HuH-7.5 (cell line): ENCODE measurements around the gene POTEI.
"Not testable (repeated sequence)": the region's sequence is repeated elsewhere in the genome, so short reads cannot be mapped to it uniquely, and the experiment has no call there.

Experiments used
- DNase-seq: peaks from one replicate; pipeline ENCODE4 v3.0.0; 2011; ENCODE audit warnings: low spot score

The POTEI gene

DNA sequence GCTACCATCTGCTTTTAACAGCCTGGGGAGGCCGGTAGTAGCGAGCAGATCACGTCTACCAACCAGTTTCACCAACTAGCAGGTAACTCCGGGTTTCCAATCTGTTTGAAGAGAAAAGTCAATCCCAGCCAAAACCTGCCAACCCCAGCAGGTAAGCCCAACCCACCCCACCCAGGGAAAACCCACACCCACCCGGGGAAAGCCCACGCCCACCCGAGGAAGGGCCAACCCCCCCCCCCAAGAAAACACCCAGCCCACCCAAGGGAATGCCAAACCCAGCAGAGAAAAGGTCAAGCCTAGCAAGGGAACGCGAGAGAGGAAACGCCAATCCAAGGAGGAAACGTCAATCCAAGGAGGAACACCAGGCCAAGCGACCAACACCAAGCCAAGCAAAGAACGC lies at the start of gene POTEI:
POTEI (minus strand) TSS at position 101 of the 400 bp plus-strand sequence; CDS start at position 8, 93 bp downstream.
- not testable (repeated sequence) for DNase-seq

DNA sequence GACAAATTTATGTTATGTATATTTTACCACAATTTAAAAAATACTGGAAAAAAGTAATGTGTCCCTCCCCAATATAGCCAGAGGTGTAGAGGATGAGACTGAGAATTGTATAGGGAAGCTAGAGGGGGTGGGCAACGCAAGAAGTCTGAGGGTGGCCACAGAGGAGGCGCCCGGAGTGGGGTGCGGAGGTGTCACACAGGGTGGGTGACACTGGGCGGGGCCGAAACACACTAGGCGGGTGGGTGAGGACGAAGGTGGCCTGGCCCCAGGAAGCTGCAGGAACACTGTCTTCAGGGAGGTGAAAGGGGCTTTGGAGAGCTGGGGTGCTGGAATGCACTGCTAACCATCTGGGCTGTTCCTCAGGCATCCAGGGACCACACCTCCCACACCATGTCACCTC lies 47.3 kb upstream of the POTEI start:
- not testable (repeated sequence) for DNase-seq

DNA sequence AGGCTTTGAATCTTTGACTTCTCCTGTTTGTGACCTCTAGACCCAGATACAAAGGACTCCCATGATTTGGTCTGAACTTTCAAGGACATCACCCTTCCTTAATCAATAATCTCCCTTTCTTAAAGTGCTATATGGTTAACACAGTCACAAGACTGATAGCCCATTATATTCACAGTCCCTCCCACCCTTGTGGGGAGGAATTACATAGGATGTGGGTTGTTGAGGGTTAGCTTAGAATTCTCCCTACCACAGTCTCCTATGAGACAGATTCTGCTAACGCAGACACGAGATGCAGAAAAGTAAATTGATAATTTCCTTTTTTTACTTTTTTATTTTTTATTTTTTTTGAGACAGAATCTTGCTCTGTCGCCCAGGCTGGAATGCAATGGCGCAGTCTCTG lies 45.0 kb upstream of the POTEI start:
- DNase-seq, result not testable (repeated sequence)

DNA sequence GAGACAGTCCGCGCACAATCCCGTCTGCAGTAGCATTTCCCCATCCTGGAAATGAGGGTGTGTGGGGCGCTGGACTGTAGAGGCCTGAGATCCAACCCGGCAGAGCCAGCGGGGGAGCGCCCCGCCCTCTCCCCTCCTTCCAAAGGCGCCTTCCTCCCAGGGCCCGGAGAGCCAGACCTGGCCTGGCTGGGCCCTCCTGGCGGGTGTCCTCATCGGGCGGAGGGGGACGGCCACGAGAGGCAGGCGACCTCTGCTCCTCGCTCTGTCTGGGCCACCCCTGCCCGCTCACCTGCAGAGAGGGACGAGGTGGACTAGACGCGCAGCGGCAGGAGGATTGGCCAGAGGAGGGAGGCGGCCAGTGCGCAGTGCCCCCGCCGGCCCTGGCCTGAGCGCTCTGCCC lies 40.3 kb upstream of the POTEI start:
- DNase-seq, result not testable (repeated sequence)

DNA sequence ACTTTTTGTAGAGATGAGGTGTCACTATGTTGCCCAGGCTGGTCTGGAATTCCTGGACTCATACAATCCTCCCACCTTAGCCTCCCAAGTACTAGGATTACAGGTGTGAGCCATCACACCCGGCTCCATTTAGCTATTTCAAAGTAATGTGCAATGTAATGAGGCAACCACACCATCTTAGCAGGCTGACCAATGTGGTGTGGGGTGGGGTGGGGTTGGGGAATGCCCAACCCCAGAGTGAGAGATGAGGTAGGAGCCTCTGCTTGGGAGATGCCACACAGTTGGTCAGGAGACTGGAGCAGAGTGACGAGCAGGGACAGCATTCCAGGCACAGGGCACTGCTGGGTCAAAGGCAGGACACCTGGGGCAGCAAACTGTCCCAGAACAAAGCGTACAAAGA lies 39.3 kb upstream of the POTEI start:
- not testable (repeated sequence) for DNase-seq

DNA sequence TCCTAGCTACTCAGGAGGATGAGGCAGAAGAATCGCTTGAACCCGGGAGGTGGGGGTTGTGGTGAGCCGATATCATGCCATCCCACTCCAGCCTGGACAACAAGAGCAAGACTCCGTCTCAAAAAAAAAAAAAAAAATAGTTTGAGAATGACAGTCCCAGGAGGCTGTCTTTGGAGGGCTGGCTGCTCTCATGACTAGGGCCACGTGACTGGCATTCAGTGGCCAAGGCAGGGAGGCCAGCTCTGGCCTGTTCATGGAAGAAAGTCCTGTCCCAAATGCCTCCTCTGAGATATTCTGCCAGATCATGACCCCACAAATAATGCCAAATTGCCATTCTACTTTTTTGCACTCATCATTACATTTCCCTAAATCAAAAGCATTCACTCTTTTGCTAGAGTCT lies 35.9 kb upstream of the POTEI start:
- not testable (repeated sequence) for DNase-seq

DNA sequence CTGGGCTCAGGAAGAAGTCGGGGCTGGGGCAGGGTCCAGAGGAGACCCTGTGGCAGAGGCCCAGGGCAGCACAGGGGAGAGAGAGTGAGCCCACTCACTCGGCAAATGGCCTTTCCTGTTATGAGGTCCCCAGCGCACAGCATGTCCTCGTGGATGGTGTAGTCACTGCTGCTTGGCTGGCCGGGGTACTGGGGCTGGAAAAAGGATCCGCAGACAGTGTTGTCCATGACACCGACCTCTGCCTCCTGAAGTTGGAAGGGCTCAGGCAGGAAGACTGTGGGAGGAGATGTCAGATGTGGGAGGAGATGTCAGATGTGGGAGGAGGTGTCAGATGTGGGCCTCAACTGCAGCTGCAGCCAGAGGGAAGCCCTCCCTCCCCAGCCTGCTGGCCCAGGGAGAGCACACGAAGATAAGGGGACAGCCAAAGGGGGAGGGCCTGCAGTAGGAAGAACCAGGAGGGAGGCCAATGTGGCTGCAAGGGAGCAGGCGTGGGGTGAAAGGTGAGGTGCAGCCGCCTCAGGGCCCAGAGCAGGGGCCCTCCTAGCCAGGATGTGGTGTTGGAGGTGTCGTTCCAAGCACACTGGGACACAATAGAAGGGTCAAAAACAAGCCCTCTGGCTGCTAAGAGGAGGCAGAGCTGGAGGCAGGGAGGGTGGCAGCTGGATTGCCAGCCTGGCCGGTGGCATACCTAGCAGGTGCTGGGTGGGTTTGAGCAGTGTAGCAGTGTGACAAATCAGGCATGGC lies 34.8 kb upstream of the POTEI start:
- not testable (repeated sequence) for DNase-seq

DNA sequence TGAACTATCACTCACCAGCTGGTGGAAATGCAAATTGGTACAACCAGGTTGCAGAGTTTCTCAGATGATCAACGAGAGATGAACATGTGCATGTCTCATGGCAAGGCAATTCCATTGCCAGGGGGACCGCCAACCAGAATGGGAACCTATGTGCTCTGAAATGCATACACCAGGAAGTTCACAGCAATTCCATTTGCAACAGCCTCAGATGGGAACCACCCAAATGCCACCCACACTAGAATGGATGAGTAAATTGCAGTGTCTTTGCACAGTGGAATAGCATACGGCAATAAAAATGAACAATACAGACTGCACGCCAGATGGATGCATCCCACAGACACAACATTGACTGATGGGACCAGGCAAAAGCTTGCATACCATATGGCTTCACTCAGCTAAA lies 33.7 kb upstream of the POTEI start:
- DNase-seq, result not testable (repeated sequence)

DNA sequence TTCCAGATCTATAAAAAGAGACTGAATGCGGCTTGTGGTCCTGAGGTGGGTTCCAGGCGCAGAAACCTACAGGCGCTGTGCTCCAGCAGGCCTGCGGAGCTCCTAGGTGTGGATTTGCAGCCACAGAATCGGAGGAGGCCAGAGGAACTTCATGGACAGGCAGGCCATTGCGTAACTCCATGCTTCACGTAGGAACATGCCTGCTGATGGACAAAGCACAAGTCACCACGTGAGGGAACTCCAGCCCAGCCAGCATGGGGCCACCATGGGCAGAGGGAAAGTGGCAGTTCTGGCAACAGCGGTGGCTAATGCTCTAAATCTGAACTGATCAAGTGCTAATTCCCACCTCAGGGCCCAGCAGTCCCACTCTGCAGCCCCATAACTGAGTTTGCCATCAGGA lies 29.1 kb upstream of the POTEI start:
- DNase-seq, result not testable (repeated sequence)

DNA sequence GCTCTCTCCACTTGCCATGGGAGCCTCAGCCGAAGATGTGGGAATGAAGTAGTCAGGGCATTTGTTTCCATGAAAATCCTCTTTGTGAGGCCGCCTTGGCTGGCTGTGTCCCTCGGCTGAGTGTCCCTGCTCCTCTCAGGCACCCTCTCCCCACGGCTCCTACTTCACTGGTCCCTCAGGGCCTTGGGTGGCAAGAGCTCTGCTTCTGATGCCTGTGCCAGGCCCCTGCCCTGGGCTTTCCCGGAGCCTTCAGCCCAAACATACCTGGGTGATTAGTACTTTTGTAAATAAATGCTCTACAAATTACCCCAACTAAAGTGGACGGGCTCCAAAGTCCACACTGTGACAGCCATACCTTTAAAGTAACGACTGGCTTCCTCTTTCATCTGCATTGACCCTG lies 27.5 kb upstream of the POTEI start:
- DNase-seq, result not testable (repeated sequence)

DNA sequence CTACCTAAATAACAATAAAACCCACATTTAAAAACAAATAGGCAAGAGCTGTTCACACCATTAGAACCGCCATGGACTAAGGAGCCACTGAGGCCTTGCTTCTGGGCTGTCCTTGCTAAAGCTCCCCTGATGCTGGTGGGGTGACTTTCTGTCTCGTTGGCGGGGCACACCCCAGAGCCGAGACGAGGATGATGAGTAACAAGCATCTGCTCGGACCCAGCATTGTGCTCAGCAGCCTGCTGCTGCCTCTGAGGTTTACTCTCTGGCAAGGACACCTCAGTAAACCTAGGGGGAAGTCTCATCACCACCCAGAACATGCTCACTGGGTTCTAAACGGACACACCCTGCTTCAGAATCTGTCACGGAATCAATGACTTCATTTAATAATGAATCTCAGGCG lies 22.5 kb upstream of the POTEI start:
- DNase-seq, result not testable (repeated sequence)

DNA sequence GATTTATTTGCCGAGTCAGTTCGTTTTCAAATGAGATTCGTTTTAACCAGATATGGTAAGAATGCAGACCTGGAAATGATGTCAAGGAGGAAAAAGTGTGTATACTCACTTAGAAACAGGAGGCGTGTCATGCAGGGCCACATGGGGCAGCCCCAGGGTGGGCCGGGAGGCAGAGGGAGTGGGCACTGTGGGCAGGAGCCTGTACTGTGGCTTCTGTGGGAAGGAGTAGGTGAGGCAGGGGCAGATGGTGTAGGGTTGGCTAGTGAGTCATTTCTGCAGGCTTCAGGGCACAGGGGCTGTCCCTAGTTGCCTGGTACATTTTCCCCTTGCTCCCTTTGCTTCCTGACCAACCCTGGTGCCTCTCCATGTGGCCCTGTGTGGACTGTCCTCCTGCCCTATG lies 22.1 kb upstream of the POTEI start:
- DNase-seq, result not testable (repeated sequence)

DNA sequence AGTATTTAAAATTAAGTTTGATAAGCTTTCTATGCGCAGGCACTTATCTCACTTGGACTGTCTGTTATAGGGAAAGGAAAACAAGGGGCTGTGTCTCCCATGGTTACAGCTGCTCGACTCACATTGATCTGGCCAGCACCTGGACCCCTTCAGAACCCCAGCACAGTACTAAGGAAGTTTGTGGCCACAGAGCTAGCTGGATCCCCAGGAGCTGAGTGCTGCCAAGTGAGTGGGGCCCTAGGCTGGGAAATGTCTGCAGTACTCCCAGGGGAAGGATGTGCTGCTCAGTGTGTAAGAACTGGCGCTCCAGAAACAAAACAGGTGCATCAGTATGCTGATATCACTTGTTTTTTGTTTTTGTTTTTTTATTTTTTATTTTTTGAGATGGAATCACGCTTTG lies 21.1 kb upstream of the POTEI start:
- not testable (repeated sequence) for DNase-seq

DNA sequence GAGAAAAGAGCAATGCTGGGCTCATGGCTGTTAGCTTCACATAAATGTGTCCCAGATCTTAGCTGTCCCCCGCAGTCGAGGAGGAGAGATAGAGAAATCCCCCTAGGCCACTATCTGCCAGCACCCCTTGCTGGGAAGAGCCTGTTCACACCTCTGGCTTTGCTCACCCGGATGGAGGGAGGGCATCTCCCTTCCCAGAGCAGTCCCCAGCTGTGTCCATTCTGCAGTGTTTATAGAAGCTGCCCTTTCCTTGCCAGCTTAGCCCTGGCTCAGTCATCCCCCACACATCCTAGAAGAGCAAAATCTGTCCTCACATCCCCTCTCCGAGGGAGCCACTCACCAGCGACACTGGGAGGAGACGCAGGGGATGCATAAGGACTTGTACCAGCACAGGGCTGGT lies 20.4 kb upstream of the POTEI start:
- DNase-seq, result not testable (repeated sequence)

DNA sequence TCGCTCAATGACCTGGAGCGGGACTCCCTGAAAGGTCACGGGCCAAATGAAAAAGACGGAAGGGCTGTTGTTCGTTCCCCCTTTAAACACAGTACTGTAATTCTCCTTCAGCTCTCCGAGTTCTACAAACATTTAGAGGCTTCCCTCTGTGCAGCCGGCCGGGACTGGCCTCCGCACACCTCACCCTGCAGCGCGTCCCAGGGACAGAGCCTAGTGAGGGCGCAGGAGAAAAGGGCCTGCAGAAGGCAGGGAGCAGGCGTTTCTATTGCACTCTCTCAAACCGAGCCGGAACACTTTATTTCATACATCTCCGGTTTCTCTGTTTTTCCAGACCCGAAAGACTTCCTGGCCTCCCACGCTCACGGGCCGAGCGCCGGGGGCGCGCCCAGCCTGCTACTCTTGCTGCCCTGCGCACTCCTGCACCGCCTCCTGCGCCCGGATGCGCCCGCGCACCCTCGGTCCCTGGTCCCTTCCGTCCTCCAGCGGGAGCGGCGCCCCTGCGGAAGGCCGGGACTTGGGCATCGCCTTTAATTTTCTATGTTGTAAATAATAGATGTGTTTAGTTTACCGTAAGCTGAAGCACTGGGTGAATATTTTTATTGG lies 18.3 kb upstream of the POTEI start:
- DNase-seq, result not testable (repeated sequence)

DNA sequence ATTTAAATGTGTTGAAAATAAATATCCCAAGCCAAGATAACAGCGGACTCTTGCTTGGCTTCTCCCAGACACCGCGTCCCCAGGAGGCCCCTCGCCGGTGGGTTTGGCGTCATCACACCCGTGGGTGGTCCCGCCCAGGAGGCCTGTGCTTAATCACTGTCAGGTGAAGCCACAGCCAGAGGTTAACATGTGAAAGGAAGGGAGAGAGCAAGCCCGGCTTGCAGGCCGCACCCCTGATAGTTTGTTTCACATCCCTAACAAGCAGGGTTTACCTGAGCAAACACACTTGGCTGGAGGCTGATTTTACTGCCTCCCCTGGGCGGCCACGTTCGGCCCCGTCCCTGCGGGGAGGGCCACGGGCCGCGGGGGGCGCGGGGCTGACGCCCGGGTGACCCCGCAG lies 13.3 kb upstream of the POTEI start:
- not testable (repeated sequence) for DNase-seq

DNA sequence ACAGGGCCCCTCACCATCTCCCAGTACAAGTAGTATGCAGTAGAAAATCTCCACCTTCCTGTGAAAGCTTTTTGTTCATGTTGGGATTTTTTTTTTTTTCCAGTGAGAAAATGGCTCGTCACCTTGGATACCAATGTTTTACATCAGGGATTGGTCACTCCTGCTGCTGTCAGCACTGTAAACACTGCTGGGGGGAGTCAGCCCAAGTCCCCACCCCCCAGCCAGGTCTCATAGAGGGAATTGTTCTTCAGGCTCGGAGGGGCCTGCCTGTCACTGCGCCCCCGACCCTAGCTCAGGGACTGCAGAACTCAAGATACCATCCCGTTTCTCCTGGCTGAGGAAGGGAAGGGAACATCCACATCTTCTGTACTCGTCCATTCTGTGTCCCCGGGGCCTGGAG lies 11.9 kb upstream of the POTEI start, which contains the start of gene CFC1B:
CFC1B (plus strand) TSS at position 231 of the 400 bp plus-strand sequence. CDS start 263 bp downstream, outside the sequence.
- not testable (repeated sequence) for DNase-seq

DNA sequence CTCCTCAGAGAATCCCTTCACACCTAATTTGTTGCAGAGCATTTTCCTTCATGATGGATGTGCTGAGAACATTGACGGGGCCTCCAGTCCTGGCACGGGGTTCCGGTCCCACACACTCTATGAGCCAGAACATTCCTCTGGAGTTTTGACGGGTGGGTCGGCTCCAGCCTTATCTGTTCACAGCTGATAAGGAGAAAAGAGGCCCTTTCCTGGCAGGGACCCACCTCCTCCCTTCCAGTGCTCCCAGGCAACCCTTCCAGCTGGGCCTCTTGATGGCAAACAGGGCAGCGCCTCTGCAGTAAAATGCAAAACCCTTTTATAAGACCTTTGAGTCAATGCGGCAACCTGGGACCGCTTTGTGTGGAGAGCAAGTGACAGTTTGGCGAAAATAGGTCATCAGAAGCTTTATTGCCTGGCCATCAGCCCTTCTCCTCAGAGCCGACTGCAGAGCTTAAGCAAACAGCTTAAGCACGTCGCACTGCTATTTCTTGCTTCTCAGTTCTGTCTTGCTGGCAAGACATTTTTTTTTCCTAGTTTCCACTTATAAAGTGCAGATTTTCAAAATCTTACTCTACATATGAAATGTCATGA lies 9.5 kb upstream of the POTEI start:
- not testable (repeated sequence) for DNase-seq

DNA sequence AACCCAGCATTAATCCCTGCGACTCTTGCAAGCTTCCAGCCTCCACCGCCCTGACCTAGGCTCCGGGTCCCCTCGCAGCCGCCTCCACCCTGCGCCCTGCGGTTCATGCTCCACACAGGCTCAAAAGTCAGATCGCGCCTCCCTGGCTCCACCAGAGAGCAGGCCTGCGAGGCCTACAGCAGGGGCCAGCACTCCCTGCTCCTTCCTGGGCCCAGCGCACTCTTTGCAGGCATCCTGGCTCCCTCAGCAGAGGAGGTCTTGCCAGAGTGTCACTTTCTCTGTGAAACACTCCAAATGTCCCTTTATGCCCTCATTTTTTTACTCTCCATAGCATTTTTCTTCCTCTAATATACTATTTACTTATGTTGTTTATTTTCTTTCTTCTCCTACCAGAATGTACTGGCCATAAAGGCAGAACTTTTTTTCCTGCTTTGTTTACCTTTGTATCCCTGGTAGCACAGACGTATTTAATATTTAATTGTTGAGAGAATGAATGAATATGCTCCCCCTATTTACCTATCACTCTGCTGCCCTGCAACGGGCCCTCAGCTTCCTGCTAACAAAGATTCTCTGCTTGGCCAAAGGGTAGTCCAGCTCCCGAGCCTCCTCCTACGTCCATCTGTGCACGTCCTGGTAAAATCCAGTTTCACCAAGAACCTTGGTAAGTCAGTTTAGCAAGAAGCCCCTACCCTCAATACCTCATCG lies 2.8 kb upstream of the POTEI start:
- DNase-seq, result not testable (repeated sequence)

DNA sequence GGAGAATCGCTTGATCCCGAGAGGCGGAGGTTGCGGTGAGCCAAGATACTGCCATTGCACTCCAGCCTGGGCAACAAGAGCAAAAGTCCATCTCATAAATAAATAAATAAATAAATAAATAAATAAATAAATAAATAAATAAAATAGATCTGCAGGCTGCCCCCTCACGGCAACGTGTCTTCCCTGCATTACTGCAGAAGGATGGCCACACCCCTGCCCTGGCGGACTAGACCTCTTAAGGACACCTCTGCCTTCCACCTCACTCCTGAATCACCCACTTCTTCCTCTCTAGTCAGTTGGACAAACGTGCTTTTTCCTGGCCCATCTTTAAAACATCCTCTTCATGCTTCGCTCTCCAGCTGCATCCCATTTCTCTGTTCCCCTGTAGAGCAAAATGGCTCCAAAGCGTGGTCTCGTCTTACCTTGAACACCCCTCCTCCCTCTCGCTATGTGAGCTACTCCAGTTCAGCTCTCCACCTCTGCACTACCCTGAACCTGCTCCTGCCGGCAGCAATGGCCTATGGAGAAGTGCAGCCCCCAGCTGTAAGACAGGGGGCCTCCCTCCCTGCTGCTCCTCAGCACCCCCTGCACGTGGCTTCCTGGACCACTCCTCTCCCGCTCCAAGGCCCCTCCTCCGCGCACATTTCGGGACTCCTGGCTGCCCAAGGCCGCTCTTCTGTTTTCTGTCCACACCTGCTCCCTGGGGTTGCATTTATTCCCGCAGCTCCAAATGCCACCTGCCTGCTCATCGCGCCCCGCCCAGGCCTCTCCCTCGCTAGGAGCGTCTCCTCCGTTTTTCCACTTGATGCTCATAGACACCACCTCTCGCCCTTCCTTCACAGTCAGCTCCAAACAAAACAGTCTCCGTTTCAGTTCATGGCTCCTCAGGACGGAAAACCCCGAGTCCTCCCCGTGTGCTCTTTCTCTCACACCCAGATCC lies 1.9 kb upstream of the POTEI start:
- DNase-seq, result not testable (repeated sequence)

DNA sequence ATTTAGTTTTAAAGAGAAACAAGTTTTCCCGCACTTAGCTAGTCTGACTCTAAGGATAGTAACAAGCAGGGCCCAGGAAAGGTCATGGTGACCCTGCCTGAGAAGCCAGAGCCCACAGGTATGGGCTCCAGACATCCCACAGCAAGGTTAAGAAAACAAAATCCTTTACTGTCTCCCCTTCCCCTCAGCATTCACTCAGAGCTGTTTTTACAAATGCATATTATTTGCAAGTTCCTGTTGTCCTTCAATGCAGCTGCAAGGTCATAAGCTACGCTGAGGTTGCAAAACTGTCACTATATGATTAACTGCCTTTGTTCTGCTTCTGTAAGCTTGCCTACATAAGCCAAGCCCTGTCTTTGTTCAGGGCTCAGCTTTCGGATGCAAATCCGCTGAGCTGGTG lies 18.1 kb downstream of the POTEI start:
- DNase-seq, result not testable (repeated sequence)
